ENCODE data around the gene CEACAM16. TPM values are rescaled to one million over a fixed set of nuclear protein-coding genes. Genes with fewer than 3 reads are reported as not detected.
A peak's percentile ranks its signal among the peaks of the same experiment; 100 is the strongest.

The CEACAM16 gene
- total and polyA plus RNA-seq, 10 of the 15 experiments (the other 5 are each of a cell fraction or from before 2014, with no cell fraction given) = not detected

MicroRNAs encoded within 50 kb of the gene (microRNA counts, 767-probe panel; counts per million panel counts)
- microRNA hsa-miR-4531 = 1,936 counts per million, percentile 74 among the panel's probes with 10 or more counts

Small RNA genes within 50 kb of the gene (microRNA-seq; reads per million reads assigned to microRNA genes)
- gene MIR4531 = not detected
- not detected for gene MIR8085

Small RNA genes within 50 kb of the gene (small RNA-seq; reads per million reads assigned to genes)
- not detected for gene RF00285

Other genes starting within 250 kb of the CEACAM16 start
Only the 7 nearest of the 14 such genes appear.
- gene IGSF23, start 85.6 kb upstream of the CEACAM16 start, total RNA-seq (2014; rRNA removed) = not detected in 2 replicates
- gene IGSF23, start 85.6 kb upstream of the CEACAM16 start, total RNA-seq (2014; rRNA removed; fragmentation: Illumina TruSeq; extraction: Trizol) = not detected in 2 replicates
- gene IGSF23, start 85.6 kb upstream of the CEACAM16 start, total RNA-seq (2021) = not detected in 2 replicates
- gene IGSF23, start 85.6 kb upstream of the CEACAM16 start, polyA plus RNA-seq (2011; rRNA removed) = not detected in 2 replicates
- gene IGSF23, start 85.6 kb upstream of the CEACAM16 start, polyA plus RNA-seq (2014; fragmentation: Illumina TruSeq; extraction: Trizol) = not detected in 2 replicates
- gene IGSF23, start 85.6 kb upstream of the CEACAM16 start, polyA plus RNA-seq (2014; fragmentation: Nextera tagmentation; extraction: Ambion mirVana) = not detected
- gene IGSF23, start 85.6 kb upstream of the CEACAM16 start, polyA plus RNA-seq (2014; rRNA removed) = not detected in 2 replicates
- not detected for gene IGSF23, start 85.6 kb upstream of the CEACAM16 start, polyA plus RNA-seq (2016; fragmentation: Nextera tagmentation; extraction: Ambion mirVana)
- gene PVR, start 55.2 kb upstream of the CEACAM16 start, total RNA-seq (2014; rRNA removed) = 3.7 and 4.0 TPM in 2 replicates
- gene PVR, start 55.2 kb upstream of the CEACAM16 start, total RNA-seq (2014; rRNA removed; fragmentation: Illumina TruSeq; extraction: Trizol) = 1.8 and 2.7 TPM in 2 replicates
- gene PVR, start 55.2 kb upstream of the CEACAM16 start, total RNA-seq (2021) = 2.2 and 2.7 TPM in 2 replicates
- 0.03 and 0.07 TPM in 2 replicates for gene PVR, start 55.2 kb upstream of the CEACAM16 start, polyA plus RNA-seq (2011; rRNA removed)
- gene PVR, start 55.2 kb upstream of the CEACAM16 start, polyA plus RNA-seq (2014; fragmentation: Illumina TruSeq; extraction: Trizol) = 2.1 and 2.7 TPM in 2 replicates
- gene PVR, start 55.2 kb upstream of the CEACAM16 start, polyA plus RNA-seq (2014; fragmentation: Nextera tagmentation; extraction: Ambion mirVana) = under 1 TPM; 0.24 to 0.56 TPM
- gene PVR, start 55.2 kb upstream of the CEACAM16 start, polyA plus RNA-seq (2014; rRNA removed) = 2.7 and 2.9 TPM in 2 replicates
- 1 to 10 TPM in 1 of 2 experiments, under 1 TPM in 1; 0.82 to 1.9 TPM for gene PVR, start 55.2 kb upstream of the CEACAM16 start, polyA plus RNA-seq (2016; fragmentation: Nextera tagmentation; extraction: Ambion mirVana)
- gene CEACAM19, start 27.7 kb upstream of the CEACAM16 start, total RNA-seq (2014; rRNA removed) = 0.17 and 0.22 TPM in 2 replicates
- gene CEACAM19, start 27.7 kb upstream of the CEACAM16 start, total RNA-seq (2014; rRNA removed; fragmentation: Illumina TruSeq; extraction: Trizol) = 0.13 TPM in 1 of 2 replicates, not detected in the other
- gene CEACAM19, start 27.7 kb upstream of the CEACAM16 start, total RNA-seq (2021) = 0.15 and 0.24 TPM in 2 replicates
- gene CEACAM19, start 27.7 kb upstream of the CEACAM16 start, polyA plus RNA-seq (2011; rRNA removed) = 0.10 and 0.18 TPM in 2 replicates
- 0.31 and 0.33 TPM in 2 replicates for gene CEACAM19, start 27.7 kb upstream of the CEACAM16 start, polyA plus RNA-seq (2014; fragmentation: Illumina TruSeq; extraction: Trizol)
- not detected for gene CEACAM19, start 27.7 kb upstream of the CEACAM16 start, polyA plus RNA-seq (2014; fragmentation: Nextera tagmentation; extraction: Ambion mirVana)
- 0.16 and 0.27 TPM in 2 replicates for gene CEACAM19, start 27.7 kb upstream of the CEACAM16 start, polyA plus RNA-seq (2014; rRNA removed)
- not detected for gene CEACAM19, start 27.7 kb upstream of the CEACAM16 start, polyA plus RNA-seq (2016; fragmentation: Nextera tagmentation; extraction: Ambion mirVana)
- 5.2 and 6.5 TPM in 2 replicates for gene BCL3, start 49.6 kb downstream of the CEACAM16 start, total RNA-seq (2014; rRNA removed)
- 1.7 and 2.0 TPM in 2 replicates for gene BCL3, start 49.6 kb downstream of the CEACAM16 start, total RNA-seq (2014; rRNA removed; fragmentation: Illumina TruSeq; extraction: Trizol)
- gene BCL3, start 49.6 kb downstream of the CEACAM16 start, total RNA-seq (2021) = 22.7 and 26.4 TPM in 2 replicates
- gene BCL3, start 49.6 kb downstream of the CEACAM16 start, polyA plus RNA-seq (2011; rRNA removed) = 1.7 and 2.3 TPM in 2 replicates
- 1.0 and 4.9 TPM in 2 replicates for gene BCL3, start 49.6 kb downstream of the CEACAM16 start, polyA plus RNA-seq (2014; fragmentation: Illumina TruSeq; extraction: Trizol)
- 1 to 10 TPM in 1 of 2 experiments, under 1 TPM in 1; 0.55 to 1.1 TPM for gene BCL3, start 49.6 kb downstream of the CEACAM16 start, polyA plus RNA-seq (2014; fragmentation: Nextera tagmentation; extraction: Ambion mirVana)
- 19.2 and 25.5 TPM in 2 replicates for gene BCL3, start 49.6 kb downstream of the CEACAM16 start, polyA plus RNA-seq (2014; rRNA removed)
- gene BCL3, start 49.6 kb downstream of the CEACAM16 start, polyA plus RNA-seq (2016; fragmentation: Nextera tagmentation; extraction: Ambion mirVana) = 10 to 100 TPM in 1 of 2 experiments, 1 to 10 TPM in 1; 2.3 to 17.6 TPM
- not detected in 2 replicates for gene CBLC, start 78.7 kb downstream of the CEACAM16 start, total RNA-seq (2014; rRNA removed)
- gene CBLC, start 78.7 kb downstream of the CEACAM16 start, total RNA-seq (2014; rRNA removed; fragmentation: Illumina TruSeq; extraction: Trizol) = not detected in 2 replicates
- gene CBLC, start 78.7 kb downstream of the CEACAM16 start, total RNA-seq (2021) = 0.19 TPM in 1 of 2 replicates, not detected in the other
- not detected in 2 replicates for gene CBLC, start 78.7 kb downstream of the CEACAM16 start, polyA plus RNA-seq (2011; rRNA removed)
- gene CBLC, start 78.7 kb downstream of the CEACAM16 start, polyA plus RNA-seq (2014; fragmentation: Illumina TruSeq; extraction: Trizol) = not detected in 2 replicates
- not detected for gene CBLC, start 78.7 kb downstream of the CEACAM16 start, polyA plus RNA-seq (2014; fragmentation: Nextera tagmentation; extraction: Ambion mirVana)
- not detected in 2 replicates for gene CBLC, start 78.7 kb downstream of the CEACAM16 start, polyA plus RNA-seq (2014; rRNA removed)
- not detected for gene CBLC, start 78.7 kb downstream of the CEACAM16 start, polyA plus RNA-seq (2016; fragmentation: Nextera tagmentation; extraction: Ambion mirVana)
- gene BCAM, start 110.0 kb downstream of the CEACAM16 start, total RNA-seq (2014; rRNA removed) = not detected in 2 replicates
- not detected in 2 replicates for gene BCAM, start 110.0 kb downstream of the CEACAM16 start, total RNA-seq (2014; rRNA removed; fragmentation: Illumina TruSeq; extraction: Trizol)
- gene BCAM, start 110.0 kb downstream of the CEACAM16 start, total RNA-seq (2021) = 0.29 and 0.64 TPM in 2 replicates
- gene BCAM, start 110.0 kb downstream of the CEACAM16 start, polyA plus RNA-seq (2011; rRNA removed) = not detected in 2 replicates
- gene BCAM, start 110.0 kb downstream of the CEACAM16 start, polyA plus RNA-seq (2014; fragmentation: Illumina TruSeq; extraction: Trizol) = not detected in 2 replicates
- gene BCAM, start 110.0 kb downstream of the CEACAM16 start, polyA plus RNA-seq (2014; fragmentation: Nextera tagmentation; extraction: Ambion mirVana) = not detected
- gene BCAM, start 110.0 kb downstream of the CEACAM16 start, polyA plus RNA-seq (2014; rRNA removed) = not detected in 2 replicates
- under 1 TPM in 1 of 2 experiments, not detected in 1; 0.10 TPM for gene BCAM, start 110.0 kb downstream of the CEACAM16 start, polyA plus RNA-seq (2016; fragmentation: Nextera tagmentation; extraction: Ambion mirVana)
- gene NECTIN2, start 147.1 kb downstream of the CEACAM16 start, total RNA-seq (2014; rRNA removed) = 0.11 and 0.34 TPM in 2 replicates
- not detected in 2 replicates for gene NECTIN2, start 147.1 kb downstream of the CEACAM16 start, total RNA-seq (2014; rRNA removed; fragmentation: Illumina TruSeq; extraction: Trizol)
- 0.36 and 0.88 TPM in 2 replicates for gene NECTIN2, start 147.1 kb downstream of the CEACAM16 start, total RNA-seq (2021)
- 0.05 TPM in 1 of 2 replicates, not detected in the other for gene NECTIN2, start 147.1 kb downstream of the CEACAM16 start, polyA plus RNA-seq (2011; rRNA removed)
- gene NECTIN2, start 147.1 kb downstream of the CEACAM16 start, polyA plus RNA-seq (2014; fragmentation: Illumina TruSeq; extraction: Trizol) = not detected in 2 replicates
- not detected for gene NECTIN2, start 147.1 kb downstream of the CEACAM16 start, polyA plus RNA-seq (2014; fragmentation: Nextera tagmentation; extraction: Ambion mirVana)
- gene NECTIN2, start 147.1 kb downstream of the CEACAM16 start, polyA plus RNA-seq (2014; rRNA removed) = 0.08 TPM in 1 of 2 replicates, not detected in the other
- under 1 TPM in 1 of 2 experiments, not detected in 1; 0.26 TPM for gene NECTIN2, start 147.1 kb downstream of the CEACAM16 start, polyA plus RNA-seq (2016; fragmentation: Nextera tagmentation; extraction: Ambion mirVana)

Data from GM12878 (cell line).